AG04449 (cell line): ENCODE measurements around the gene ZNF318.
"Not testable (repeated sequence)": the region's sequence is repeated elsewhere in the genome, so short reads cannot be mapped to it uniquely, and the experiment has no call there.

ENCODE experiments used
- CTCF ChIA-PET: fragments of 350-600 bp; formaldehyde crosslinking; extraction: SDS; loops from one replicate; lab custom pipeline; 2021; ENCODE audit warnings: antibody characterized with exemption; lab: Yijun Ruan, JAX
- POLR2A ChIA-PET: fragments of 400-600, 350-600 bp; formaldehyde crosslinking; extraction: SDS; loops from one replicate; lab custom pipeline; 2020; ENCODE audit warnings: antibody characterized with exemption, inconsistent platforms; lab: Yijun Ruan, JAX
- DNase-seq: peaks from one replicate; pipeline ENCODE4 v3.0.0-alpha.2; 2010; ENCODE audit warnings: low read depth, low spot score
- H3K4me3 ChIP-seq: 2 replicates; pipeline ENCODE4 v1.5.1; 2011; ENCODE audit warnings: low read depth, mild to moderate bottlenecking, control low read depth, low read length
- CTCF ChIP-seq: IDR thresholded peaks from one replicate; pipeline ENCODE4 v1.5.1; 2011; ENCODE audit warnings: mild to moderate bottlenecking, moderate library complexity, low read length, control low read depth, inconsistent platforms; ENCODE audit not compliant: insufficient read depth; ENCODE audit errors: missing control alignments

Gene ZNF318

GRCh38 chr6:43375693-43376092, 6.2 kb upstream of the ZNF318 start:
- ChIA-PET POLR2A (no interaction called here), CTCF (interaction anchor here (0.9 to 2.9 kb wide), 4 partner anchors 41 to 147 kb away, joined by 3 to 9 read pairs (median 3); partner anchors contain the start of gene DNPH1)
- no peak for DNase-seq
- TF ChIP-seq CTCF = no peak
- no peak overlapping the region for H3K4me3 ChIP-seq

- CTCF ChIA-PET = interaction anchor here (0.7 to 1.7 kb wide), 3 partner anchors 13 to 109 kb away, joined by 3 to 5 read pairs (median 4); no protein-coding TSS in a partner anchor
- TF ChIP-seq CTCF = no peak
- POLR2A ChIA-PET = no interaction called here
- DNase-seq = no peak
- no peak overlapping the region for H3K4me3 ChIP-seq
Observed at GRCh38 chr6:43373252-43373875, 3.9 kb upstream of the ZNF318 start.

- CTCF ChIA-PET = interaction anchor here (1.2 to 5.3 kb wide), 8 partner anchors 9 to 137 kb away, joined by 4 to 23 read pairs (median 8); no protein-coding TSS in a partner anchor
Observed at GRCh38 chr6:43370003-43370580, 645 bp upstream of the ZNF318 start.

GRCh38 chr6:43368259-43369160, 937 bp downstream of the ZNF318 start:
- no peak for TF ChIP-seq CTCF
- DNase-seq = no peak
- CTCF ChIA-PET = interaction anchor here (1.0 to 5.3 kb wide), 10 partner anchors 10 to 140 kb away, joined by 3 to 23 read pairs (median 6); partner anchors contain the start of gene DNPH1
- POLR2A ChIA-PET = interaction anchor here (1.0 to 1.4 kb wide), 4 partner anchors 13 to 148 kb away, joined by 3 to 8 read pairs (median 5); partner anchors contain the start of genes ABCC10, LRRC73, POLR1C and YIPF3
- H3K4me3 ChIP-seq = peak overlapping the region; percentile 74

More at GRCh38 chr6:43370003-43370580, 645 bp upstream of the ZNF318 start:
- POLR2A ChIA-PET = interaction anchor here (1.1 to 1.4 kb wide), 3 partner anchors 14 to 140 kb away, joined by 5 to 8 read pairs (median 5); partner anchors contain the start of genes ABCC10 and LRRC73
- H3K4me3 ChIP-seq = peak overlapping the region; percentile 52
- not testable (repeated sequence) for DNase-seq

GRCh38 chr6:43367245-43367984, 2.0 kb downstream of the ZNF318 start:
- no peak for DNase-seq
- CTCF ChIA-PET = interaction anchor here (0.9 to 5.3 kb wide), 7 partner anchors 11 to 141 kb away, joined by 3 to 23 read pairs (median 3); partner anchors contain the start of gene DNPH1
- POLR2A ChIA-PET = no interaction called here
- no peak overlapping the region; the same call in 1 of the 2 replicates for H3K4me3 ChIP-seq
- TF ChIP-seq CTCF = no peak
